OCI-LY3 (cell line): ENCODE measurements around the gene LSS.

ENCODE experiments used
- CTCF ChIP-seq: fragments of 200-600, 300-600 bp; sonication (generic); IDR thresholded peaks from 2 replicates; pipeline ENCODE4 v1.5.1; 2014; ENCODE audit warnings: antibody characterized with exemption, low read length, low read depth
- EZH2phosphoT487 ChIP-seq: fragments of 200-600 bp; shearing (Covaris generic); IDR thresholded peaks from 2 replicates; pipeline ENCODE4 v1.6.1; 2018; ENCODE audit warnings: antibody characterized with exemption, mixed run types, low read depth

- no peak for TF ChIP-seq CTCF
- no peak for TF ChIP-seq EZH2phosphoT487
Observed at GRCh38 chr21:46179708-46180078, 48.9 kb downstream of the LSS start.
